B cell (primary cell): ENCODE results near the gene CTNNA3.

ENCODE experiments used
- EZH2 ChIP-seq: IDR thresholded peaks from 2 replicates; pipeline ENCODE4 v1.6.1; 2012; ENCODE audit warnings: borderline replicate concordance, low read depth, mild to moderate bottlenecking, moderate library complexity, low read length; ENCODE audit not compliant: insufficient read depth, poor library complexity, severe bottlenecking
- TF ChIP-seq, protein P1 (sequence below): fragments of 200-600 bp; IDR thresholded peaks from one replicate; pipeline ENCODE4 v1.8.0; 2022; ENCODE audit warnings: antibody characterized with exemption, mild to moderate bottlenecking

DNA sequence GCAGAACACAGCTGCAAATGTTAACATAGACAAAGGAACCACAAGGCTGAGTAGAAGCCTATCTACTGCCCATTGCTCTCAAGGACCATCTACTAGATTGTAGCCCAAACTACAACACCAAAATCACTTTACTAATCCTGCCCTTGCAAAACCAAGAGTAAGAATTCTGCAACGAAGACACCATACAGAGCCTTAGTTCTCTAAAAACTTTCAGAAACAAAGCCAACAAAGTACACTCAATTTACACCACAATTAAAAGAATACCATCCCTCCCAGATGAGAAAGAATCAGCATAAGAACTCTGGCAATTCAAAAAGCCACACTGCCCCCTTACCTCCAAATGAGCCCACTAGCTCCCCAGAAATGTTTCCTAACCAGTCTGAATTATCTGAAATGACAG, 294.3 kb downstream of the CTNNA3 start:
- TF ChIP-seq, protein P1, sequence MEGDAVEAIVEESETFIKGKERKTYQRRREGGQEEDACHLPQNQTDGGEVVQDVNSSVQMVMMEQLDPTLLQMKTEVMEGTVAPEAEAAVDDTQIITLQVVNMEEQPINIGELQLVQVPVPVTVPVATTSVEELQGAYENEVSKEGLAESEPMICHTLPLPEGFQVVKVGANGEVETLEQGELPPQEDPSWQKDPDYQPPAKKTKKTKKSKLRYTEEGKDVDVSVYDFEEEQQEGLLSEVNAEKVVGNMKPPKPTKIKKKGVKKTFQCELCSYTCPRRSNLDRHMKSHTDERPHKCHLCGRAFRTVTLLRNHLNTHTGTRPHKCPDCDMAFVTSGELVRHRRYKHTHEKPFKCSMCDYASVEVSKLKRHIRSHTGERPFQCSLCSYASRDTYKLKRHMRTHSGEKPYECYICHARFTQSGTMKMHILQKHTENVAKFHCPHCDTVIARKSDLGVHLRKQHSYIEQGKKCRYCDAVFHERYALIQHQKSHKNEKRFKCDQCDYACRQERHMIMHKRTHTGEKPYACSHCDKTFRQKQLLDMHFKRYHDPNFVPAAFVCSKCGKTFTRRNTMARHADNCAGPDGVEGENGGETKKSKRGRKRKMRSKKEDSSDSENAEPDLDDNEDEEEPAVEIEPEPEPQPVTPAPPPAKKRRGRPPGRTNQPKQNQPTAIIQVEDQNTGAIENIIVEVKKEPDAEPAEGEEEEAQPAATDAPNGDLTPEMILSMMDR, result no peak
- TF ChIP-seq EZH2, result no peak
